ENCODE data around the gene WNT9B. TPM values are rescaled to one million over a fixed set of nuclear protein-coding genes. Genes with fewer than 3 reads are reported as not detected.

WNT9B gene
- total RNA-seq, 1 experiment from 2014 or later = not detected

Other genes starting within 250 kb of the WNT9B start
- gene WNT3, start 32.9 kb upstream of the WNT9B start, total RNA-seq (2021; ENCODE audit: unreplicated experiment) = 3.4 TPM
- gene GOSR2, start 71.6 kb downstream of the WNT9B start, total RNA-seq (2021; ENCODE audit: unreplicated experiment) = 36.5 TPM
- 0.54 TPM for gene RPRML, start 127.7 kb downstream of the WNT9B start, total RNA-seq (2021; ENCODE audit: unreplicated experiment)

Measured in Panc1 (cell line).